T-cell (primary cell): ENCODE results near the gene KRTAP16-1. TPM values are rescaled to one million over a fixed set of nuclear protein-coding genes. Genes with fewer than 3 reads are reported as not detected.
"Not testable (repeated sequence)": the region's sequence is repeated elsewhere in the genome, so short reads cannot be mapped to it uniquely, and the experiment has no call there.

Source experiments
- ATAC-seq, 4 experiments: fragments of 200-7000 bp in 3 of 4; fragments of 150-1000 bp in 1 of 4; cut with Tn5 transposase; replicated peaks in 1 of 4; 1 replicate in 3 of 4; 2 replicates in 1 of 4; pipeline ENCODE4 v1.10.0; 2021; ENCODE audit warnings: moderate library complexity in 3 of 4, mild to moderate bottlenecking in 2 of 4, moderate number of reproducible peaks in 1 of 4
- CTCF ChIA-PET, 2 donors: fragments of 300-600 bp; sonication (Branson Sonifier 250); formaldehyde crosslinking; loops; one replicate each; lab custom pipeline; 2022; ENCODE audit warnings: antibody characterized with exemption in 2 of 2; lab: Charles Lee
- POLR2A ChIA-PET, 2 donors: fragments of 300-600 bp; sonication (Branson Sonifier 250); formaldehyde crosslinking; loops; one replicate each; lab custom pipeline; 2022; ENCODE audit warnings: antibody characterized with exemption in 2 of 2; lab: Charles Lee
- DNase-seq, 35 experiments: peaks; one replicate each; pipeline versions ENCODE4 v3.0.0 to v3.0.0-alpha.2; 2013 to 2023
- H3K27ac ChIP-seq: one replicate; pipeline ENCODE4 v1.5.1; 2013; ENCODE audit warnings: low read length
- H3K27me3 ChIP-seq, 2 experiments: replicated peaks in 1 of 2; 1 replicate in 1 of 2; 2 replicates in 1 of 2; pipeline versions ENCODE4 v1.6.1 to v1.7.0; 2013; ENCODE audit warnings: low read length in 1 of 2, mixed read lengths in 1 of 2; ENCODE audit not compliant: control insufficient read depth in 2 of 2, insufficient read depth in 2 of 2; ENCODE audit errors: extremely low read depth in 1 of 2
- H3K36me3 ChIP-seq, 2 donors: 1 replicate in 1 of 2; 2 replicates in 1 of 2; pipeline versions ENCODE4 v1.6.1 to v1.7.0; 2013; ENCODE audit warnings: low read length in 1 of 2; ENCODE audit not compliant: control insufficient read depth in 2 of 2, insufficient read depth in 1 of 2; ENCODE audit errors: extremely low read depth in 1 of 2
- H3K4me1 ChIP-seq, 2 experiments: 1 replicate in 1 of 2; 2 replicates in 1 of 2; pipeline versions ENCODE4 v1.6.1 to v1.7.0; 2013; ENCODE audit warnings: low read length in 2 of 2, mixed read lengths in 1 of 2; ENCODE audit not compliant: insufficient read depth in 2 of 2, control insufficient read depth in 1 of 2; ENCODE audit errors: extremely low read depth in 1 of 2
- H3K4me3 ChIP-seq, 2 donors: 1 replicate in 1 of 2; 2 replicates in 1 of 2; pipeline versions ENCODE4 v1.5.1 to v1.7.0; 2013; ENCODE audit warnings: mild to moderate bottlenecking in 2 of 2, low read length in 1 of 2, moderate library complexity in 1 of 2; ENCODE audit not compliant: control insufficient read depth in 1 of 2; ENCODE audit errors: extremely low read depth in 1 of 2
- H3K9me3 ChIP-seq: 2 replicates; pipeline ENCODE4 v1.7.0; 2013
- H3K27ac Mint-ChIP-seq, 2 donors: one replicate each; pipeline ENCODE4 v1.8.0; 2020 to 2021; ENCODE audit warnings: mild to moderate bottlenecking in 2 of 2, mixed read lengths in 2 of 2
- H3K27me3 Mint-ChIP-seq, 2 donors: one replicate each; pipeline ENCODE4 v1.8.0; 2021 to 2022; ENCODE audit warnings: mixed read lengths in 2 of 2
- H3K36me3 Mint-ChIP-seq: one replicate; pipeline ENCODE4 v1.8.0; 2021; ENCODE audit warnings: mixed read lengths
- H3K4me1 Mint-ChIP-seq, 3 donors: one replicate each; pipeline ENCODE4 v1.8.0; 2020 to 2022; ENCODE audit warnings: mixed read lengths in 3 of 3, mild to moderate bottlenecking in 1 of 3
- H3K4me3 Mint-ChIP-seq, 3 donors: one replicate each; pipeline ENCODE4 v1.8.0; 2020 to 2022; ENCODE audit warnings: mild to moderate bottlenecking in 3 of 3, mixed read lengths in 3 of 3, moderate library complexity in 3 of 3
- H3K9me3 Mint-ChIP-seq, 3 donors: one replicate each; pipeline ENCODE4 v1.8.0; 2020 to 2022; ENCODE audit warnings: mixed read lengths in 3 of 3
- WGBS: methylation state at CpG from one replicate; pipeline ENCODE4 v1.1.5; 2013; ENCODE audit warnings: missing lambda C conversion rate; ENCODE audit not compliant: insufficient coverage; 5-methylcytosine and 5-hydroxymethylcytosine counted together
- total RNA-seq, 35 experiments: library from RNA in 6 of 35; stranded (reverse) in 6 of 35; fragments of 120-200 nt in 1 of 35; gene quantifications; one replicate each; pipeline versions ENCODE4 v1.2.1 to v1.2.4 and lab custom pipeline; 2013 to 2026

KRTAP16-1 gene
- total RNA-seq, 5 donors from 2014 or later (not counting 1 experiment from before 2014, with no cell fraction given), result 0.16 to 1.1 (median 0.45) TPM; not detected in 1

DNA sequence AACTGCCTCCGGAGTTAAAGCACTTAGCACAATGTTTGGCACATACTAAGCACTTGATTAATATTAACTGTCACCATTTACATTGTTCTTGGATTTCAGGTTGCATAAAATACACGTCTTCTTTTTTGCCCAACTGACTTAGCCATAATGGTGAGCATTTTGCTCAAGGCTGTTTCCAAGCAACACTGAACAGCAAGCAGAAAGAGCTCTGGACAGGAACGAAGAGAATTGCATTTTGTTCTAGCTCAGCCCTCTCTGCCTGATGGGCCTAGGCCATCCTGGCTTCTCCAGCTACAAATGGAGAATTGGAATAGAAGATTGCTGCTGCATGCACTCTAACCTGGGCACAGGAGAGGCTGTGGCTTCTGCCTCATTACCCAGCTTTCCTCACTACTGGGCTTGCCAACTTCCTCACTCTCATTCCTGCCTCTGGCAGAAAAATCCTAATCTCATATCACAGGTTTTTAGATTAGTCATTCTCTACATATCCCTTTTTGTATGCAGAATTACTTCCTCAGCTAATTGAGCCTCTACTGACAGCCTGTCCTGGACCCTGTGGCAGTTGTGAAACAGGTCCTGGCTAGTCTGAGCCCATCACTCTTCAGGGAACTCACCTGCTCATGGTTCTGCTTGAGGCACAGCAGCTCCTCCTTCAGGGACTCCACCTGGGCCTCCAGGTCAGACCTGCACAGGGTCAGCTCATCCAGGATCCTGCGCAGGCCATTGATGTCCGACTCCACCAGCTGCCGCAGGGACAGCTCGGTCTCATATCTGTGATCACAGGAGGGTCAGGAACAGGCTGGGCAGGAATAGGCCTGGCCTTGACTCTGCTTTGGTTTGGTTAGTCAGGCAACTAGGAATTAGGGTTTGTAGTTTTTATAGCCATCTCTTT, 39.0 kb upstream of the KRTAP16-1 start:
- Mint-ChIP-seq H3K36me3 (peaks cover 5% of the 10 kb centered on the region), H3K4me3 (no peak overlapping the region), H3K27ac (no peak overlapping the region), H3K4me1 (peaks cover 16 to 28% (median 17%) of the 10 kb centered on the region in 3 donors), H3K27me3 (no peaks in the 10 kb centered on the region), H3K9me3 (peaks cover 0 to 7% (median 4%) of the 10 kb centered on the region in 3 donors)
- no peak overlapping the region for H3K27ac ChIP-seq
- H3K4me1 ChIP-seq, result peaks cover 2 to 8% of the 10 kb centered on the region in 2 experiments
- H3K36me3 ChIP-seq, result no peaks in the 10 kb centered on the region
- peaks cover 0 to 2% of the 10 kb centered on the region in 2 experiments for H3K27me3 ChIP-seq
- no peak for ATAC-seq
- POLR2A ChIA-PET, result interaction anchor here in 1 of 2 donors (0.6 kb wide), 1 partner anchor 152 kb away, joined by 6 read pairs; no protein-coding TSS in a partner anchor
- no peaks in the 10 kb centered on the region for H3K9me3 ChIP-seq
- 89% methylated on average over 6 of the region's 7 CpGs for WGBS
- CTCF ChIA-PET, result interaction anchor here in 1 of 2 donors (0.5 kb wide), 1 partner anchor 9 kb away, joined by 3 read pairs; no protein-coding TSS in a partner anchor
- no peak for DNase-seq
- no peak overlapping the region for H3K4me3 ChIP-seq

GRCh38 chr17:41346421-41346820, 37.3 kb upstream of the KRTAP16-1 start:
- H3K27ac Mint-ChIP-seq, H3K27me3 Mint-ChIP-seq, H3K4me3 Mint-ChIP-seq, CTCF ChIA-PET, H3K27ac ChIP-seq, H3K4me3 ChIP-seq, ATAC-seq, DNase-seq, H3K27me3 ChIP-seq, H3K9me3 ChIP-seq, POLR2A ChIA-PET, H3K36me3 ChIP-seq: not testable (repeated sequence)
- H3K36me3 Mint-ChIP-seq, result peaks cover 13% of the 10 kb centered on the region
- H3K4me1 ChIP-seq, result peaks cover 4 to 15% of the 10 kb centered on the region in 2 experiments
- peaks cover 21 to 34% (median 26%) of the 10 kb centered on the region in 3 donors for H3K4me1 Mint-ChIP-seq
- peaks cover 6 to 17% (median 7%) of the 10 kb centered on the region in 3 donors for H3K9me3 Mint-ChIP-seq
- 97% methylated on average over 6 of the region's 16 CpGs for WGBS

DNA sequence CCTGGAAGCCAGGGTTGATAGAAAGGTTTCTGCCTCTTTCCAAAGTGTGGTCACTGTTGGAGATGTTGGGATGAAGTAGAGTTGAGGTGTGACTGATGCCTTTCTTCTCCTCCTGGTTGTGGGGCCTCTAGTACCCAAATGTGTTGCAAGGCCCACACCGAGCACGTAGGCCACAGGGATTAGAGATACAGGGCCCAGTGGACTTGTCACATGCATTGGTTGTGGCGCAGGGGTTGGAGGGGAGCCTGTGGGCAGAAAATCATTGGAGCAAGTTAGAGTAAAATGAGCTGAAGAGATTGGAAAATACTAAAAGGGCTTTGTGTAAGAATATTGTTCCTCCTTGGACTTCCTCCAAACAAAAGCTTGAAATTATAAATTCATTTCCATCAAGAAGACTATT, 36.9 kb upstream of the KRTAP16-1 start:
- peak overlapping the region in 1 of 2 donors; percentile 21 for H3K27ac Mint-ChIP-seq
- POLR2A ChIA-PET, result no interaction called here
- peaks cover 6 to 17% (median 7%) of the 10 kb centered on the region in 3 donors for H3K9me3 Mint-ChIP-seq
- H3K4me1 Mint-ChIP-seq, result peaks cover 26 to 34% (median 27%) of the 10 kb centered on the region in 3 donors
- no peak overlapping the region for H3K4me3 Mint-ChIP-seq
- H3K36me3 ChIP-seq, result no peaks in the 10 kb centered on the region
- DNase-seq (no peak), ATAC-seq (no peak)
- no peaks in the 10 kb centered on the region for H3K27me3 Mint-ChIP-seq
- H3K27ac ChIP-seq, result no peak overlapping the region
- peaks cover 13% of the 10 kb centered on the region for H3K36me3 Mint-ChIP-seq
- no CpG with 5 or more reads among the region's 3 CpGs for WGBS
- H3K4me1 ChIP-seq, result peaks cover 6 to 18% of the 10 kb centered on the region in 2 experiments
- CTCF ChIA-PET, result no interaction called here
- H3K27me3 ChIP-seq, result no peaks in the 10 kb centered on the region
- no peak overlapping the region for H3K4me3 ChIP-seq
- no peaks in the 10 kb centered on the region for H3K9me3 ChIP-seq

GRCh38 chr17:41343029-41343428, 33.9 kb upstream of the KRTAP16-1 start:
- peak overlapping the region; percentile 63 to 98 for H3K27ac Mint-ChIP-seq
- no peaks in the 10 kb centered on the region for H3K27me3 Mint-ChIP-seq
- no peak for DNase-seq
- WGBS, result 100% methylated on average over 3 of the region's 3 CpGs
- H3K9me3 ChIP-seq, result no peaks in the 10 kb centered on the region
- H3K4me3 ChIP-seq, result no peak overlapping the region
- H3K27me3 ChIP-seq, result no peaks in the 10 kb centered on the region
- CTCF ChIA-PET, result no interaction called here
- H3K4me1 ChIP-seq, result peaks cover 29 to 39% of the 10 kb centered on the region in 2 experiments
- H3K4me1 Mint-ChIP-seq, result peaks cover 55 to 64% (median 56%) of the 10 kb centered on the region in 3 donors
- peaks cover 6 to 17% (median 7%) of the 10 kb centered on the region in 3 donors for H3K9me3 Mint-ChIP-seq
- peaks cover 13% of the 10 kb centered on the region for H3K36me3 Mint-ChIP-seq
- peak overlapping the region in 1 of 3 donors; percentile 52 for H3K4me3 Mint-ChIP-seq
- no peak overlapping the region for H3K27ac ChIP-seq
- no peak for ATAC-seq
- no peaks in the 10 kb centered on the region for H3K36me3 ChIP-seq
- POLR2A ChIA-PET, result no interaction called here

- ChIA-PET CTCF (interaction anchor here in 1 of 2 donors (0.6 to 1.1 kb wide), 4 partner anchors 19 to 324 kb away, joined by 3 to 4 read pairs (median 4); no protein-coding TSS in a partner anchor), POLR2A (interaction anchor here in 1 of 2 donors (0.8 to 1.5 kb wide), 2 partner anchors 33 to 777 kb away, joined by 6 read pairs; no protein-coding TSS in a partner anchor)
- Mint-ChIP-seq H3K9me3 (peaks cover 6 to 17% (median 7%) of the 10 kb centered on the region in 3 donors), H3K27ac (peak overlapping the region; percentile 96 to 98), H3K36me3 (peaks cover 13% of the 10 kb centered on the region), H3K4me1 (peaks cover 59 to 78% (median 69%) of the 10 kb centered on the region in 3 donors), H3K27me3 (no peaks in the 10 kb centered on the region), H3K4me3 (peak overlapping the region; percentile 46 to 83 (median 46))
- 13% methylated on average over 1 of the region's 7 CpGs for WGBS
- DNase-seq (peak; percentile 32 to 89 (median 72)), ATAC-seq (peak; percentile 65 to 85 (median 80))
- Histone ChIP-seq H3K4me1 (peaks cover 33 to 50% of the 10 kb centered on the region in 2 experiments), H3K27ac (peak overlapping the region; percentile 95), H3K9me3 (no peaks in the 10 kb centered on the region), H3K36me3 (no peaks in the 10 kb centered on the region), H3K27me3 (no peaks in the 10 kb centered on the region), H3K4me3 (no peak overlapping the region)
These were observed 32.1 kb upstream of the KRTAP16-1 start for GRCh38 chr17:41340934-41341861.
